Neural progenitor cell (in vitro differentiated cells): Measurements from ENCODE around the gene QSOX1. TPM values are rescaled to one million over a fixed set of nuclear protein-coding genes. Genes with fewer than 3 reads are reported as not detected.
"Not testable (repeated sequence)": the region's sequence is repeated elsewhere in the genome, so short reads cannot be mapped to it uniquely, and the experiment has no call there.

Experiments used
- DNase-seq: peaks from one replicate; pipeline ENCODE4 v3.0.0-alpha.2; 2016; ENCODE audit warnings: low spot score
- H2AFZ ChIP-seq: fragments of 200-600 bp; sonication (generic); replicated peaks from 2 replicates; pipeline ENCODE4 v1.6.1; 2016; ENCODE audit warnings: antibody characterized with exemption
- H3F3A ChIP-seq: fragments of 200-600 bp; sonication (generic); 2 replicates; pipeline ENCODE4 v1.6.1; 2016; ENCODE audit warnings: antibody characterized with exemption, low read depth
- H3K27ac ChIP-seq: fragments of 200-600 bp; sonication (generic); 2 replicates; pipeline ENCODE4 v1.5.1; 2016; ENCODE audit warnings: mild to moderate bottlenecking
- H3K27me3 ChIP-seq: fragments of 200-600 bp; sonication (generic); 2 replicates; pipeline ENCODE4 v1.6.1; 2016; ENCODE audit warnings: mild to moderate bottlenecking, moderate library complexity
- H3K36me3 ChIP-seq: fragments of 200-600 bp; sonication (generic); 2 replicates; pipeline ENCODE4 v1.5.1; 2016
- H3K4me1 ChIP-seq: fragments of 200-600 bp; sonication (generic); 2 replicates; pipeline ENCODE4 v1.6.1; 2016; ENCODE audit warnings: mixed run types
- H3K4me2 ChIP-seq: fragments of 200-600 bp; sonication (generic); 2 replicates; pipeline ENCODE4 v1.6.1; 2016
- H3K4me3 ChIP-seq: fragments of 200-600 bp; sonication (generic); 2 replicates; pipeline ENCODE4 v1.5.1; 2016
- H3K79me2 ChIP-seq: fragments of 200-600 bp; sonication (generic); 2 replicates; pipeline ENCODE4 v1.6.1; 2016; ENCODE audit warnings: low read depth
- H3K9ac ChIP-seq: fragments of 200-600 bp; sonication (generic); 2 replicates; pipeline ENCODE4 v1.6.1; 2016
- H3K9me3 ChIP-seq: fragments of 200-600 bp; sonication (generic); 2 replicates; pipeline ENCODE4 v1.5.1; 2016; ENCODE audit warnings: low read depth
- H4K20me1 ChIP-seq: fragments of 200-600 bp; sonication (generic); 2 replicates; pipeline ENCODE4 v1.6.1; 2016; ENCODE audit warnings: low read depth
- H3K27ac Mint-ChIP-seq: 3 replicates; pipeline ENCODE4 v1.8.0; 2021; ENCODE audit warnings: mixed read lengths
- H3K27me3 Mint-ChIP-seq: 2 replicates; pipeline ENCODE4 v1.8.0; 2022; ENCODE audit warnings: low read depth, mild to moderate bottlenecking, inconsistent platforms, moderate library complexity, mixed read lengths; ENCODE audit not compliant: insufficient read depth
- H3K36me3 Mint-ChIP-seq: 3 replicates; pipeline ENCODE4 v1.8.0; 2021; ENCODE audit warnings: mixed read lengths
- H3K4me1 Mint-ChIP-seq: 3 replicates; pipeline ENCODE4 v1.8.0; 2021; ENCODE audit warnings: mixed read lengths
- H3K4me3 Mint-ChIP-seq: 3 replicates; pipeline ENCODE4 v1.8.0; 2021; ENCODE audit warnings: mild to moderate bottlenecking, moderate library complexity, mixed read lengths
- H3K9me3 Mint-ChIP-seq: 3 replicates; pipeline ENCODE4 v1.8.0; 2020; ENCODE audit warnings: mixed read lengths
- EZH2 ChIP-seq: fragments of 200-600 bp; sonication (generic); IDR thresholded peaks from 2 replicates; pipeline ENCODE4 v1.6.1; 2017; ENCODE audit warnings: antibody characterized with exemption, mild to moderate bottlenecking, moderate library complexity
- EZH2phosphoT487 ChIP-seq: fragments of 200-600 bp; sonication (generic); IDR thresholded peaks from 2 replicates; pipeline ENCODE4 v1.6.1; 2017; ENCODE audit warnings: antibody characterized with exemption
- total RNA-seq: library from RNA; depleted of rRNA; stranded (reverse); fragments of >200 nt; gene quantifications from 2 replicates; pipeline ENCODE4 v1.2.3, GENCODE V29; 2015; ENCODE audit warnings: low replicate concordance
- TF ChIP-seq, protein P1 (sequence below): fragments of 200-600 bp; sonication (generic); IDR thresholded peaks from 2 replicates; pipeline ENCODE4 v1.5.1; 2017; ENCODE audit warnings: antibody characterized with exemption, mild to moderate bottlenecking

Gene QSOX1
- total RNA-seq, 1 donor from 2014 or later: 13.6 TPM

DNA sequence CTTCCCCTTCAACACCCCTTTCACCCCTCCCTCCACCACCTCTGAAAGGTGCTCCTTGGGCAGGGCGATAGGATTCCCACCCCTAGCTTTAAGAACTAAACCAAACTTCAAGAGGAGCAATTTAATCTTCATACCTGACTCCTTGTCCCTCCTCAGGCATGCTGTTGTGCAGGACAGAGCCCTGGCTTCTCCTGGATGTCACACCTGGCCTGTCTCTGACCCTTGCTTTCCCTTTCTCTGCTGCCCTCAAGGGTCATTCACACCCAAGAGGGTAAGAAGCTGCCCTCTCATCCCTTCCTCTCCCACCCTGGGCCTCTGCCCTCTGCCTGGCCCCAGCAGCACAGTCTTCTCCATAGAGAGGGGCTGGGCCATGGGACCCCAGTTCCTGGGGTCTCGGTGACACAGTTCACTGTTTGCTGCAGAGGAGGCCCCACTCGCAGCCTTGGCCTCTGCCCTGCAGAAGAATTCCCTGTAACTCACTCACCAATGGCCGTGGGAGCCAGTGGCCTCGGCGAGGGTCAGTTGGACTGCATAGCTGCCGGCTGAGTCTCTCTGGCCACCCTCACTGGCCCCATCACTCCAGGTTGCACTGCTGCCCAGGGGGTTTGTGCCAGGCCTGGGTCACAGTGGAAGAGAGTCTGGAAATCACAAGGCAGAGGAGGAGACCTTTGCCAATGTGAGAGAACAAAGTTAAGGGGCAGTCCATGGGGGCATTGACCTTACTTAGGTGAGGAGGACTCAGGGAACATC lies 47.0 kb downstream of the QSOX1 start:
- Histone ChIP-seq H3K4me3 (no peak overlapping the region), H3K27me3 (no peaks in the 10 kb centered on the region), H2AFZ (no peak overlapping the region), H3K27ac (no peak overlapping the region), H3K4me1 (peaks cover 19% of the 10 kb centered on the region), H3K4me2 (no peak overlapping the region), H3F3A (peaks cover 5% of the 10 kb centered on the region), H4K20me1 (peaks cover 28% of the 10 kb centered on the region), H3K36me3 (no peaks in the 10 kb centered on the region), H3K79me2 (no peaks in the 10 kb centered on the region), H3K9me3 (no peaks in the 10 kb centered on the region), H3K9ac (no peak overlapping the region)
- Mint-ChIP-seq H3K9me3 (no peaks in the 10 kb centered on the region), H3K36me3 (no peaks in the 10 kb centered on the region), H3K4me3 (no peak overlapping the region), H3K27ac (no peak overlapping the region), H3K4me1 (peaks cover 7% of the 10 kb centered on the region), H3K27me3 (peaks cover 15% of the 10 kb centered on the region)
- TF ChIP-seq EZH2: no peak
- no peak for TF ChIP-seq EZH2phosphoT487
- TF ChIP-seq, protein P1, sequence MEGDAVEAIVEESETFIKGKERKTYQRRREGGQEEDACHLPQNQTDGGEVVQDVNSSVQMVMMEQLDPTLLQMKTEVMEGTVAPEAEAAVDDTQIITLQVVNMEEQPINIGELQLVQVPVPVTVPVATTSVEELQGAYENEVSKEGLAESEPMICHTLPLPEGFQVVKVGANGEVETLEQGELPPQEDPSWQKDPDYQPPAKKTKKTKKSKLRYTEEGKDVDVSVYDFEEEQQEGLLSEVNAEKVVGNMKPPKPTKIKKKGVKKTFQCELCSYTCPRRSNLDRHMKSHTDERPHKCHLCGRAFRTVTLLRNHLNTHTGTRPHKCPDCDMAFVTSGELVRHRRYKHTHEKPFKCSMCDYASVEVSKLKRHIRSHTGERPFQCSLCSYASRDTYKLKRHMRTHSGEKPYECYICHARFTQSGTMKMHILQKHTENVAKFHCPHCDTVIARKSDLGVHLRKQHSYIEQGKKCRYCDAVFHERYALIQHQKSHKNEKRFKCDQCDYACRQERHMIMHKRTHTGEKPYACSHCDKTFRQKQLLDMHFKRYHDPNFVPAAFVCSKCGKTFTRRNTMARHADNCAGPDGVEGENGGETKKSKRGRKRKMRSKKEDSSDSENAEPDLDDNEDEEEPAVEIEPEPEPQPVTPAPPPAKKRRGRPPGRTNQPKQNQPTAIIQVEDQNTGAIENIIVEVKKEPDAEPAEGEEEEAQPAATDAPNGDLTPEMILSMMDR: no peak
- DNase-seq: no peak

DNA sequence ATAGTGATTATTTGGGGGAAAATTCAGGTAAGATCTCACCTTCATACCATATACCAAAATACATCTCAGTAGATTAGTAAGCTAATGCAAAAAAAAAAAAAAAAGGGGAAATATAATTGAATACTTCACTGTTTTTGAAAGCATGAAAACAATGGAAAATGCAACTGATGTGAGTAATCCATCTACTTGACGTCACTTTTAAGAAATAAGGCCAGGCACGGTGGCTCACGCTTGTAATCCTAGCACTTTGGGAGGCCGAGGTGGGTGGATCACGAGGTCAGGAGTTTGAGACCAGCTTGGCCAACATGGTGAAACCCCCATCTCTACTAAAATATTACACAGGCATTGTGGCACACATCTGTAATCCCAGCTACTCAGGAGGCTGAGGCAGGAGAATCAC lies 47.9 kb downstream of the QSOX1 start:
- H3K9me3 ChIP-seq, H3F3A ChIP-seq, H3K36me3 Mint-ChIP-seq, H3K27ac ChIP-seq, H3K27ac Mint-ChIP-seq, H3K4me2 ChIP-seq, H3K4me1 Mint-ChIP-seq, H3K9me3 Mint-ChIP-seq, H3K36me3 ChIP-seq, H3K27me3 ChIP-seq, H3K4me3 ChIP-seq, H3K79me2 ChIP-seq, H3K4me3 Mint-ChIP-seq, H3K9ac ChIP-seq, DNase-seq, H2AFZ ChIP-seq: not testable (repeated sequence)
- H4K20me1 ChIP-seq: peaks cover 19% of the 10 kb centered on the region
- peaks cover 12% of the 10 kb centered on the region for H3K4me1 ChIP-seq
- peaks cover 18% of the 10 kb centered on the region for H3K27me3 Mint-ChIP-seq

DNA sequence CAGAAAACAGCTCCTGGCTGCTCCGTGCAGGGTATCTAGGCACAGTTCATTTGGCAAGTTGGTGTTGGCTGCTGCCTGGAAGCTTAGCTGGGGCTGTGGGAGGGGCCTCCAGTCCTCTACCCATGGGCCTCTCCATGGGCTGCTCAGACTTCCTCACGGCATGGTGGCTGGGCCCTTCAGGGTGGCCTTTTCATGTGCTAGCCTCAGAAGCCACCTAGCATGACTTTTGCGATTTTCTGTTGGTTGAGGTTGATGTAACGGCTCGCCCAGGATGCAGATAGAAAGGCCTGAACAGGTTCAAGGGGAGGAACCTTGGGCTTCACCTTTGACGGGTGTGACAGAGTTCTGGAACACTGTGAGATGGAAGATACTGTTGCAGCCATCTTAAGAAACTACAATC lies 49.6 kb downstream of the QSOX1 start:
- Histone ChIP-seq H3K27ac (no peak overlapping the region), H3K36me3 (no peaks in the 10 kb centered on the region), H3K27me3 (no peaks in the 10 kb centered on the region), H3K4me3 (no peak overlapping the region), H3K9ac (no peak overlapping the region), H3K4me1 (no peaks in the 10 kb centered on the region), H3K9me3 (no peaks in the 10 kb centered on the region), H2AFZ (no peak overlapping the region), H4K20me1 (peaks cover 3% of the 10 kb centered on the region), H3K79me2 (no peaks in the 10 kb centered on the region), H3K4me2 (no peak overlapping the region), H3F3A (no peaks in the 10 kb centered on the region)
- H3K27ac Mint-ChIP-seq: no peak overlapping the region
- no peaks in the 10 kb centered on the region for H3K9me3 Mint-ChIP-seq
- no peaks in the 10 kb centered on the region for H3K4me1 Mint-ChIP-seq
- H3K4me3 Mint-ChIP-seq: no peak overlapping the region
- TF ChIP-seq, protein P1: no peak
- TF ChIP-seq EZH2phosphoT487 (no peak), EZH2 (no peak)
- H3K27me3 Mint-ChIP-seq: peaks cover 24% of the 10 kb centered on the region
- no peak for DNase-seq
- H3K36me3 Mint-ChIP-seq: no peaks in the 10 kb centered on the region

DNA sequence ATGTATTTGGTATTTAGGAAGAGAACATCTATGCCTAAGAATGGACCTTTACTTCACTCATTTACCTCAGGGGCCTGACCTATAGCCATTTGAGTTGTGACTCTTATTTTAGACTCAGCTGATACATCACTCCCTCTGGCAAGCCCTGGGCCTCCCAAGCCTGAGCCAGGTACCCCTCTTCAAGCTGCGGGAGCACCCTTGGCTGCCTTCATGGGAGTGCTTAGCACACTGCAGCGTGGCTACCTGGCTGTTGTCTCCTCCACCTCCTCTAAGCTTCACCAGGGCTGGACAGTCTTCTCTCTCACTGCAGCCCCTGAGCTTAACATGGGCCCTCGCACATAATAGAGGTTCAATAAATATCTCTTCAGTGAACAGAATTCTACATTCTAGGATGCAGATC lies 51.9 kb downstream of the QSOX1 start:
- Mint-ChIP-seq H3K27ac (no peak overlapping the region), H3K27me3 (peaks cover 16% of the 10 kb centered on the region), H3K4me3 (no peak overlapping the region), H3K9me3 (no peaks in the 10 kb centered on the region), H3K36me3 (no peaks in the 10 kb centered on the region), H3K4me1 (peaks cover 9% of the 10 kb centered on the region)
- no peaks in the 10 kb centered on the region for H4K20me1 ChIP-seq
- no peak overlapping the region for H3K4me3 ChIP-seq
- no peak for DNase-seq
- H3K27me3 ChIP-seq: no peaks in the 10 kb centered on the region
- H3K9me3 ChIP-seq: no peaks in the 10 kb centered on the region
- TF ChIP-seq EZH2phosphoT487 (no peak), EZH2 (no peak)
- TF ChIP-seq, protein P1: no peak
- no peaks in the 10 kb centered on the region for H3K36me3 ChIP-seq
- H2AFZ ChIP-seq: no peak overlapping the region
- H3K4me2 ChIP-seq: no peak overlapping the region
- H3K9ac ChIP-seq: no peak overlapping the region
- H3F3A ChIP-seq: no peaks in the 10 kb centered on the region
- H3K27ac ChIP-seq: no peak overlapping the region
- no peaks in the 10 kb centered on the region for H3K4me1 ChIP-seq
- H3K79me2 ChIP-seq: no peaks in the 10 kb centered on the region
